Stimulated activated CD4-positive, alpha-beta T cell treated with anti-CD3 and anti-CD28 coated beads, Interleukin-15, amount 100 ng/mL, for 24 hours (primary cell): ENCODE results near the gene CFAP69.
"Not testable (repeated sequence)": the region's sequence is repeated elsewhere in the genome, so short reads cannot be mapped to it uniquely, and the experiment has no call there.

Source experiments
- DNase-seq: peaks from one replicate; pipeline ENCODE4 v3.0.0-alpha.2; 2020

Gene CFAP69

DNA sequence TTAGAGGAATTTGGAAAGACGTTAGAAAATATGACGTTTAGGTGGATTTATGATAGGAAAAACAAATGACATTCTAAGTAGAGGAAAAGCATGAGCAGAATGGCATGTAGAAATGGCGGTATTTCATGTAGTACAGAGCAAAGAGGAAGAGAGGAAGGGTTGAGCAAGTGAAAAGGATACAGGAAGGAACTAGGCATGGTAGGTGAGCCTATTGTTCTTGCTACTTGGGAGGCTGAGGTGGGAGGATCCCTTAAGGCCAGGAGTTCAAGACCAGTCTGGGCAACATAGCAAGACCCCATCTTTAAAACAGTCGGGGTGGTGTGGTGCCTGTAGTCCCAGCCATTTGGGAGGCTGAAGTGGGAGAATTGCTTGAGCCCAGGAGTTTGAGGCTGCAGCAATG lies 102.8 kb downstream of the CFAP69 start:
- no peak for DNase-seq

DNA sequence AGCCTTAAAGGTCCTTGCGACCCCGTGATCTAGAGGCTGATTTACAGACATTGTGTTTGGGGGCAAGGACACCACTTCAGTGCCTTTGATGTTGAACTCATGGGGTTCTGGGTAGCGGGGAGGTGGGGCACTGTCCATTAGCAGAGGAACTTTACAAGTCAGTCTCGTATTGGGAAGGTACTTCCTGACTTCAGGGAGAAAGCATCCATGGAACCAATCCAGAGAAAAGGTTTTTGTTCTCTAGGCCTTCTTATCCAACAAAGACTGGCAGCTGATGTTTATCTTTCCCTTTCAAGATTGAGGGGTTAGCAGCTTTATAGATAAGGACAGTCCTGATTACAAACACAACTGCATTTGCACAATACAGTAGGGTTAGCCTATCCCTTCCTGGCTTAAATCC lies 104.3 kb downstream of the CFAP69 start:
- DNase-seq, result no peak

DNA sequence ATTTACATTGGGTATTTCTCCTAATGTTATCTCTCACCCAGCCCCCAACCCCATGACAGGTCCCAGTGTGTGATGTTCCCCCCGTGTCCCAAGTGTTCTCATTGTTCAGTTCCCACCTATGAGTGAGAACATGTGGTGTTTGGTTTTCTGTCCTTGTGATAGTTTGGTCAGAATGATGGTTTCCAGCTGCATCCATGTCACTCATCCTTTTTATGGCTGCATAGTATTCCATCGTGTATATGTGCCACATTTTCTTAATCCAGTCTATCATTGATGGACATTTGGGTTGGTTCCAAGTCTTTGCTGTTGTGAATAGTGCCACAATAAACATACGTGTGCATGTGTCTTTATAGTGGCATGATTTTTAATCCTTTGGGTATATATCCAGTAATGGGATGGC lies 105.1 kb downstream of the CFAP69 start:
- DNase-seq, result not testable (repeated sequence)

DNA sequence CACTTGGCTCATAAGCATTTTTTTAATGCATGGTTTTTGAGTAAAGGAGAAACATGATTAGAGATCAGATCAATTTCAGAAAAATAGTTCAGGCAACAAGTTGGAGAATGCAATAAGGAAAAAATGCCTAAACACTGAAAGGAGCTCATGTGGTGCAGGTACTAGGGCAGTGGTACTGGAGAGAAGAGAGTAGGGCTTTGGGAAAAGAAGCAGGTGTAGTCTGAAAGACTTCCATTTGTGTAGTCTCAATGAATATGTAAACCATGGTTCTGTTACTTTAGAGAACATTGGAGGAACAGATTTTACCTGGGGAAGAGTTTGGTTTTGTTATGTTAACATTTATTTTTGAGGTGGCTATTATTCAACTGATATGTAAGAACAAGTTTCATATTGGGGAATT lies 107.0 kb downstream of the CFAP69 start:
- DNase-seq, result no peak
